Type B pancreatic cell (in vitro differentiated cells): ENCODE measurements around the gene SERTAD1. TPM values are rescaled to one million over a fixed set of nuclear protein-coding genes. Genes with fewer than 3 reads are reported as not detected.

Source experiments
- DNase-seq: peaks from one replicate; pipeline ENCODE4 v3.0.0; 2021; ENCODE audit warnings: mixed read lengths; ENCODE audit not compliant: unreplicated experiment; ENCODE audit errors: extremely low spot score
- H3K27ac Mint-ChIP-seq: 2 replicates; pipeline ENCODE4 v1.8.0; 2021; ENCODE audit warnings: mild to moderate bottlenecking, mixed read lengths
- H3K27me3 Mint-ChIP-seq: 2 replicates; pipeline ENCODE4 v1.8.0; 2021; ENCODE audit warnings: mixed read lengths
- H3K36me3 Mint-ChIP-seq: 2 replicates; pipeline ENCODE4 v1.8.0; 2021; ENCODE audit warnings: mixed read lengths
- H3K4me1 Mint-ChIP-seq: one replicate; pipeline ENCODE4 v1.8.0; 2021; ENCODE audit warnings: mixed read lengths; ENCODE audit not compliant: unreplicated experiment
- H3K4me3 Mint-ChIP-seq: 2 replicates; pipeline ENCODE4 v1.8.0; 2021; ENCODE audit warnings: mild to moderate bottlenecking, mixed read lengths
- H3K9me3 Mint-ChIP-seq: 2 replicates; pipeline ENCODE4 v1.8.0; 2021; ENCODE audit warnings: mixed read lengths
- CTCF ChIP-seq: fragments of 200-600 bp; sonication (generic); conservative IDR thresholded peaks from 2 replicates; pipeline ENCODE4 v1.5.0; 2021; ENCODE audit warnings: antibody characterized with exemption, mild to moderate bottlenecking
- total RNA-seq: library from RNA; stranded (reverse); gene quantifications from 2 replicates; pipeline ENCODE4 v1.2.1, GENCODE V29; 2021; ENCODE audit warnings: low replicate concordance

Gene SERTAD1
- total RNA-seq, 1 donor from 2014 or later: 9.2 TPM

GRCh38 chr19:40466985-40467734 lies 41.4 kb upstream of the SERTAD1 start, which contains the start of gene SPTBN4:
Gene SPTBN4, plus strand, starts transcription at chr19:40467001. Its CDS starts 5,621 bp downstream, at chr19:40472622.
- no peak for TF ChIP-seq CTCF
- Mint-ChIP-seq H3K36me3 (peaks cover 5% of the 10 kb centered on the region), H3K4me3 (peak within 1 kb of the TSS; percentile 88), H3K9me3 (no peaks in the 10 kb centered on the region), H3K4me1 (peaks cover 13% of the 10 kb centered on the region), H3K27ac (peak within 1 kb of the TSS; percentile 90), H3K27me3 (peaks cover 30% of the 10 kb centered on the region)
- DNase-seq: no peak

- Mint-ChIP-seq H3K36me3 (peaks cover 5% of the 10 kb centered on the region), H3K27ac (peak overlapping the region; percentile 90), H3K9me3 (no peaks in the 10 kb centered on the region), H3K4me3 (peak overlapping the region; percentile 88), H3K4me1 (peaks cover 13% of the 10 kb centered on the region), H3K27me3 (peaks cover 30% of the 10 kb centered on the region)
- no peak for DNase-seq
- no peak for TF ChIP-seq CTCF
Observed at GRCh38 chr19:40466219-40466984, 40.6 kb upstream of the SERTAD1 start.

GRCh38 chr19:40465557-40466218 lies 39.9 kb upstream of the SERTAD1 start, which contains the start of gene BLVRB:
Gene BLVRB, minus strand, starts transcription at chr19:40465745. Its CDS starts 57 bp downstream, at chr19:40465688.
- Mint-ChIP-seq H3K27ac (peak within 1 kb of the TSS; percentile 90), H3K36me3 (peaks cover 5% of the 10 kb centered on the region), H3K27me3 (peaks cover 30% of the 10 kb centered on the region), H3K4me1 (peaks cover 13% of the 10 kb centered on the region), H3K4me3 (peak within 1 kb of the TSS; percentile 88), H3K9me3 (no peaks in the 10 kb centered on the region)
- no peak for TF ChIP-seq CTCF
- DNase-seq: peak; percentile 99

- no peak for TF ChIP-seq CTCF
- H3K9me3 Mint-ChIP-seq: no peaks in the 10 kb centered on the region
- H3K4me1 Mint-ChIP-seq: peaks cover 13% of the 10 kb centered on the region
- H3K4me3 Mint-ChIP-seq: peak overlapping the region; percentile 88
- DNase-seq: no peak
- peaks cover 30% of the 10 kb centered on the region for H3K27me3 Mint-ChIP-seq
- H3K27ac Mint-ChIP-seq: peak overlapping the region; percentile 90
- H3K36me3 Mint-ChIP-seq: peaks cover 5% of the 10 kb centered on the region
Observed at GRCh38 chr19:40465025-40465556, 39.3 kb upstream of the SERTAD1 start.
